GM21737 (cell line): ENCODE measurements around the gene MLANA.
"Not testable (repeated sequence)": the region's sequence is repeated elsewhere in the genome, so short reads cannot be mapped to it uniquely, and the experiment has no call there.

Experiments used
- ATAC-seq: cut with Tn5 transposase; IDR thresholded peaks from one replicate; pipeline ENCODE4 v1.9.1; 2021; ENCODE audit warnings: mild to moderate bottlenecking, moderate library complexity; ENCODE audit not compliant: unreplicated experiment

Gene MLANA

DNA sequence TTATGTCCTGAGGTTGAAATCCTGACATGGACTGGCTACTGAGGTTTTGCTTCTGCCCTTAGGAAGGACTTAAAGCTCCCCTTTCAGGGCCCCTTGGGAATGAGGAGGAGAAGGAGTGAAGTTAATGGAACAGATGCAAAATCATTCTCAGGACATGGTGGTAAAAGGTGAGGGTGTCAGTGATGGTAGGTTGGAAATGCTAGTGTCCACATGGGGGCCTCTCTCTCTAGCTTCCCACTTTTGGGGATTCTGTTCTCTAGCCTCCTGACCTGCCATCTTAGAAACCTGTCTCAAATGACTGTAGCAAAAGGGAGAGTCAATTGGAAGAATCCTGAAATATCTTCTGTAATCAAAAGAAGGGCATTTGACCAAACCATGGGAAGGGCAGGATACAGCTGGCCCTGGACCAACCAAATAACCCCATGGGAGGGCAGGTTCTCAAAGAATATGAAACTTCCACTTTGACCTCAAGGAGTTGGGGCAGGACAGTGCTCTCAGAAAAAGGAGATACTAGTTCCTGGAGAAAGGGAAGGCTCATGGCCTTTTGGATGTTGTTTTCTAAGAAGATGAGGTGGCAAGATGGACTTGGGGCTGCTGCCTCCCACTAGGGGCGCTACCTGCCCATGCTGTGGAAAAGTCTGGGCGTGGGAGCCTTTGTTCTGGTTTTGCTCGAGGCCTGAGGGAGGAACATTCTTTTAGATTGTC, 21.2 kb upstream of the MLANA start:
- ATAC-seq: no peak

- ATAC-seq: no peak
Measured at GRCh38 chr9:5870020-5870339, 20.7 kb upstream of the MLANA start.

DNA sequence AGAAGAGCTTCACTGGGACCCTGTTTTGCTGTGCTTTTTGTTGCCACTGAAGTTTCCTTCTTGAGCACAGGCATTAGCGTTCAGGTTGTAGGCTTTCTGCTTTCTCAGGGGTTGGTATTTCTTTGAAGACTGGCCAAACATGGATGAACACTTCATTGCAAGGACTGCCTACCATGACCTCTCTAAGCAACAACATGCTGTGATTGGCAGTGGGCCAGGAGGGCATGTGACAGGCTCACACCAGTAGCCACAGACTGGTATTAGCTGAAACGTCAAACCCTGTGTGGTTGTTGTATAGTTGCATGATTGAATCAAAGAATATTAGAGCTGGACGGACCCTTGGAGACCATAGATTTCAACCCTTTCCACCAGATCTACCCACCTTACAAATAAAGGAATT, 20.0 kb upstream of the MLANA start:
- no peak for ATAC-seq

- no peak for ATAC-seq
Measured at GRCh38 chr9:5871785-5872184, 18.9 kb upstream of the MLANA start.

DNA sequence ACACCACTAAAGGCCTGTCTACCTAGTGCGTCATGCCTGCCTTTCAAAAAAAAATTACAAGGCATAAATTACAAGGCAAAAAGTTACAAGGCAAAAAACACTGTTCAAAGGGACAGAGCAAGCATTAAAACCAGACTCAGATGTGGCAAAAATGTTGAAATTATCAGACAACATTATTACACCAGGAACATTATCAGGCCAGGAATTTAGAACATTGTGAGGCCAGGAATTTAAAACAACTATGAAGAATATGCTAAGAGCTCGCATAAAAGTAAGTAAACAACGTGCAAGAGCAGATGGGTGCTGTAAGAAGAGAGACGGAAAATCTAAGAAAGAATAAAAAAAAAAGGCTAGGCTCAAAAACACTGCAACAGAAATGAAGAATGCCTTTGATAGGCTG, 18.2 kb upstream of the MLANA start:
- ATAC-seq: no peak

- no peak for ATAC-seq
Measured at GRCh38 chr9:5873439-5873838, 17.2 kb upstream of the MLANA start.

DNA sequence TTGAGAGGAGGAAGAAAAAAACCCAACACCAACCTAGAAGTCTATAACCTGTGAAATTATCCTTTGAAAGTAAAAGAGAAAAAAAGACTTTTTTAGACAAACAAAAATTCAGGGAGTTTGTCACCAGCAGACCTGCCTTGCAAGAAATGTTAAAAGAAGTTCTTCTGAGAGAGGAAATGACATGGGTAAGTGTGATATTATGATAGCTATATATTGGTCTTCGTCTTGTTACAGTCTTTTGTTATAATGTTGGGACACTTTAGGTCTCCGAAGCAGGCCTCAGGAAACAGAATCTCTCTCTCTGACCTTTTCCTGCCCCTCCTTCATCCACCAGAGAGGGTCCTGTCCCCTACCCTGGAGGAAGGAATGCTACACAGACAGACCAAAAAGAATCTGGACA, 16.6 kb upstream of the MLANA start:
- ATAC-seq: no peak

- ATAC-seq: no peak
Measured at GRCh38 chr9:5876026-5876425, 14.7 kb upstream of the MLANA start.

DNA sequence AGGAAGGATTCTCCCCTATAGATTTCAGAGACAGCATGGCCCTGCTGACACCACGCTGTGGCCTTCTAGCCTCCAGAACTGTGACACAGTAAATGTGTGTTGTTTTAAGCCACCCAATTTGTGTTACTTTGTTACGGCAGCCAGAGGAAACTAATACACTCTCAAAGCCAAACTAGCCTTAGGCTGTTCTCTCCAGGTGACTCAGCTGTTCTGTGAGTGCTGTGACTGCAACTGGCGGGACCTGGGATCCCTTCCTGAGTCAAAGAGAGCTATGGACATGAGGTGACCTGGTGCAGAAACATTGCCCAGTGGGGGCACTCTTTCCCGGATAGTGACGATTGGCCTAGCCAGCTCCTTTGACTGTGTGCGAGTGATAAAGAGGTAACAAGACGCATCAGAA, 14.0 kb upstream of the MLANA start:
- no peak for ATAC-seq

- ATAC-seq: no peak
Measured at GRCh38 chr9:5879419-5880181, 11.1 kb upstream of the MLANA start.

GRCh38 chr9:5882244-5883012, 8.3 kb upstream of the MLANA start:
- not testable (repeated sequence) for ATAC-seq

GRCh38 chr9:5884191-5884590, 6.5 kb upstream of the MLANA start:
- no peak for ATAC-seq

- ATAC-seq: peak; percentile 88
Measured at GRCh38 chr9:5886114-5886939, 4.4 kb upstream of the MLANA start.

DNA sequence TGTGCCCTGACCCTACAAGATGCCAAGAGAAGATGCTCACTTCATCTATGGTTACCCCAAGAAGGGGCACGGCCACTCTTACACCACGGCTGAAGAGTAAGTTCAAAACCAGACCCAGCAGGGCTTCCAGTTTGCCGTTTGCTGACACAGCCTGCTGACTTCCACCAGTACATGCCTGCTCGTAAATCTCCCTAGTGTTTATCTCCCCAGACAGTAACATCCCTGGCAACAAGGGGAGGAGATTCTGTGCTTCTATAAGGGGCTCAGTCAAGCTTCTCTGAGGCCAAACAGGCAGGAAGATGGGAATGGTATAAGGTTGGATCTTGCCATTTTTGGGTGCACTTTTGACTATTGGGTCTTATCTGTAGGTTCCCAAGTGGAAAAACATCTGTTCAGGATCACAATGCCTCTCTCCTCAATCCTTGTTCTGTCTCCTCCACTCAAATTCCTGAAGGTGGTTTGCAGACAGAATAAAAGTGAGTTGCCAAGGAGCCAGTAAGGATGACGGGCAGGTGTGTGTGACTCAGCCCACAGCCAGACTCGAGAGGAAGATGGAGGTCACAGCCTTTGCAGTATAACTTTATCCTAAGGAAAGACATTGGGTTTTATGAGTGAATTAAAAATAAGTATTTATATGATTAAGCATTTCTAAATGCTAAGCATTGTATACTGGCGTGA, 1.9 kb downstream of the MLANA start:
- ATAC-seq: no peak

DNA sequence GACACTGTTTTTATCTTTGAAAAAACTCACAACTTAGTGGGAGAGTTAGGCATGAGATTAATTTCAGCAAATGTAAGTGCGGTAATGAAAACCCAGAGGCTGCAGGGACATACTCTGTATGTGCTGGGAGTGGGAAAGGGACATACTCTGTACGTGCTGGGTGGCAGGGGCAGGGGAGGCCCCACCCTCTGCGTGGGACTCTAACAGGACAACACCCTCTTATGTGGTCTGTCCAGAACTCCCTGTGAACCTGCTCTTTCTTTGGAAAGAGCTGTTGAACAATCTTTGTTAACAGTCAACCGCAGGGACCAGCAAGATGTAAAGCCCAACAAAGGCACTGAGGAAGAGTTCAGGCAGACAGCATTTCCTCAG, 2.4 kb downstream of the MLANA start:
- no peak for ATAC-seq

GRCh38 chr9:5893591-5894236, 3.0 kb downstream of the MLANA start:
- no peak for ATAC-seq

DNA sequence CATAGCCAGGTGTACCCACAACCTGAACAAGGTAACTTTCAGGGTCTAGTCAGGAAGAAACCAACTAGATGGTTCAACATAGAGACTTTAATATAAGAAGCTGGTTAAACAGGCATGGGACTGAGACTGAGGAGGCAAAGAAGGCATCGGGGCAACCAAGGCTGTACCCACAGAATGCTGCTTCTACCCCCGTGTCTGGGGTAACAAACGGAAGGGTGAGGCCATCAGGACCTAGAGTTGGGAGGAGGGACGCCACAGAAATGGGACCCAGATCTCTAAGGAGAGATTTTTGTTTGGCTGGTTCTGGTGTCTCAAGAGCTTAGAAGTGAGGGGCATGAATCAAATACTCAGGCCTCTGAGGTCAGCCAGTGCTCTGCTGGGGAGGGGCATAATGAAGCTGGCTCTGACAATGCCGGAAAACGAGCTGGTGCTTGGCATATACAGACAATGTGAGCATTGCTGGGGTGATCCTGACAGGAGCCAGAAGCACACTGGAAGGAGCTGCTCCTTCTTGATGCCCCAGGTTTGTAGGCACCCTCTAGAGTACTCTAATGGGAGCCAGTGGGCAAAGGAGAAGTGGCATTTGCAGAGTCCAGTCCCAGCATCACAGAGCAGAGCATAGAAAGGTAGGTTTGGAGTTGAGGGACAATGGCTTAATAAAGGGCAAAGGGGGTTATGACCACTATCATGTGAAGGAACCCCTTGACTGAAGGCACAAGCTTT, 3.7 kb downstream of the MLANA start:
- ATAC-seq: no peak

DNA sequence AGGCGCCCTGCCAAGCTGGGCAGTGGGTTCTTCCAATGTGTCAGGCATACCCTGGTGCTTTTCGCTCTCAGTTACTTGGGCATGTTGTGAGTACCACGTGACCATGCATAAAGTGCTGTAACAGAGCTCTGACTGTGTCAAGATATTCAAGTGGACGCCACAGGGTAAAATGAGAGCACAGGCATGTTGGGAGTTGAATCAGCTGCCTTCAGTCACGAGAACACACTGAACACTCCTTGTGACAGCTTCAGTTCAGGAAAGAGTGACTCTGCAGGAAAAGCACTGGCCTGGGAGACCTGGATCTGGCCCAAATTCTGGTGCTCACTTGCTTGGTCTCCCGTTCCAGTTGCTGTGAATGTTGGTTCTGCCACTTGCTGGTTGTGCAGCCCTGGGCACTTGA, 5.1 kb downstream of the MLANA start:
- no peak for ATAC-seq

- ATAC-seq: no peak
Measured at GRCh38 chr9:5896863-5897262, 6.2 kb downstream of the MLANA start.
